Stimulated activated CD8-positive, alpha-beta memory T cell treated with anti-CD3 and anti-CD28 coated beads, Interleukin-4, amount 100 ng/mL, for 1 hour (primary cell): Measurements from ENCODE around the gene ABCC2.
"Not testable (repeated sequence)": the region's sequence is repeated elsewhere in the genome, so short reads cannot be mapped to it uniquely, and the experiment has no call there.

ENCODE experiments used
- DNase-seq, 2 donors: peaks; one replicate each; pipeline ENCODE4 v3.0.0-alpha.2; 2020; ENCODE audit warnings: low read depth in 2 of 2, low spot score in 1 of 2

Gene ABCC2

DNA sequence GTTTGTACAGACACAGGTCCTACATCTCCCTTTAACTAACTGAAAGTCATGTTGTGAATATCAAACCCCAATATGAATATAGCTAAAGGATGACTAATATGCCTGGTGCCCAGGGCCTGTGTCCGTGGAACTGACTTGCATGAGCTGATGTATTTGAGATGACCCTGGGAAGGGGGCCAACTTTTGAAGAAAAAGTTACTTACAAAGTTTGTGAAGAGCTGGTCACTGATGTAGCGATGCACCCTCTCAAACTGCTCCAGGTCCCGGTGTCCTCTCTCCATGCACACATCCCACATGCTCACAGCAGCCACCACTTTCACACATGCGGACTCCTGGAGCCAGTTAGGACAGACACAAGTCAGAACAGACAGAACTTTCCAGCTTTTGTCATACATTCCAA, 106.2 kb downstream of the ABCC2 start:
- DNase-seq = no peak

DNA sequence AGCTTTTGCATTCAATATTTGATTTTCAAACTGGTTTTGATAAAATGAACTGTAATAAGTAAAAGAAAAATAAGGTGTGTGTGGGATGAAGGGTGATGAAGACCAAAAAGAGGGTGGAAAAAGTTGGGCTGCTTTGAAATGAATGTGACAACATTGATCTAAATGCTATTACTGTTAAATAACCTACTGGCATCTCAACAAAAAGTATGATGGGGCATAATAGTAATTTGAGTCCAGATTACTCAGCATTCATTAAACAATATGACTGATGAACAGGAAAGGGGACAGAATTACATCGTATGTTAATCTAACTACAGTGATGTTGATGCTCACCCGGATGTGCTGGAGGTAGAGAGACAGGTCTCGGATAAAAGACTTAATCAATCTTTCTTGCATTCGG, 112.2 kb downstream of the ABCC2 start:
- no peak for DNase-seq

DNA sequence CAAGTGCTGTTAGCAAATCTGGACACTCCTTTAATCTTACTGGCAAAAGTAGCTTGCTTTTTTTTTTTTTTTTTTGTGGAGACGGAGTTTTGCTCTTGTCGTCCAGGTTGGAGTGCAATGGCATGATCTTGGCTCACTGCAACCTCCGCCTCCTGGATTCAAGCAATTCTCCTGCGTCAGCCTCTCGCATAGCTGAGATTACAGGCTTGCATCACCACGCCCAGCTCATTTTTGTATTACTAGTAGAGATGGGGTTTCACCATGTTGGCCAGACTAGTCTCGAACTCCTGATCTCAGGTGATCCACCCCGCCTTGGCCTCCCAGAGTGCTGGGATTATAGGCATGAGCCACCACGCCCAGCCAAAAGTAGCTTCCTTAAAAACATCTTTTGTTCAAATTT, 112.6 kb downstream of the ABCC2 start:
- DNase-seq = not testable (repeated sequence)

DNA sequence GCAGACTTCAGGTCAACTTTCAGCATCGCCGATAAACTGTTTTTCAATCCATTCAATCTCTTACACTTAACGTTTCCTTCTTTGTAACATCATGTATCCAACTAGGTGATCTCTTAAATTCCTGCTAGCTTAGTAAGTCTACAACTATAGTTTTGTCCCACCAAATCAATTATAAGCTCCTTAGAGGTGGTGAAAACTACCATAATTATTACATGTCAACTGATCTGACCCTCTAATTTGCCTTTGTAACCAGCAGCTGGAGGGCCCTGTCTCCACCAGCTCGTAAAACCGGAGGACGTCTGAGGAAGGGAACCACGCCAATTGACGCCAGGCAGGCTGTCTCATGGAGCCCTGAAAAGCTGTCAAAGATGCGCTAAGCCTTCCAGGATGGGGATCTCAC, 113.4 kb downstream of the ABCC2 start:
- DNase-seq = no peak
